ENCODE results near the gene OR5AC2.
A peak's percentile ranks its signal among the peaks of the same experiment; 100 is the strongest.

Gene OR5AC2, protein sequence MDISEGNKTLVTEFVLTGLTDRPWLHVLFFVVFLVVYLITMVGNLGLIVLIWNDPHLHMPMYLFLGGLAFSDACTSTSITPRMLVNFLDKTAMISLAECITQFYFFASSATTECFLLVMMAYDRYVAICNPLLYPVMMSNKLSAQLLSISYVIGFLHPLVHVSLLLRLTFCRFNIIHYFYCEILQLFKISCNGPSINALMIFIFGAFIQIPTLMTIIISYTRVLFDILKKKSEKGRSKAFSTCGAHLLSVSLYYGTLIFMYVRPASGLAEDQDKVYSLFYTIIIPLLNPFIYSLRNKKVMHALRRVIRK

DNA sequence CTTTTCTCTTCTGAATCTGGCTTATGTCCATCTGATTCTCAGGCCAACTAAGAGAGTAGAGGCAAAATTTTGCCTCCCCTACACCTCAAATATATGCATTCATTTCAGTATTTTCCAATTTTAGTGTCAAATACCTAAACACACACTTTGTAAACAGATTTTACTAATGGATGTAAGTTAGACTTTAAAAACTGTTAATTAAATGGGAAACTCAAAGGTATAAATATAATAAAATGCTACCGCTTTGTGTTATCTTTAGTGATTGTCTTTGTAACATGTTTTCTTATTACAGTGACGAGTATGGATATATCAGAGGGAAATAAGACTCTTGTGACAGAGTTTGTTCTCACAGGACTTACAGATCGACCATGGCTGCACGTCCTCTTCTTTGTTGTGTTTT, at the start of gene OR5AC2:
Gene OR5AC2 (plus strand): TSS at position 301 of the 400 bp plus-strand sequence. CDS start 0 bp downstream, at position 301.
- no peak for DNase-seq

DNA sequence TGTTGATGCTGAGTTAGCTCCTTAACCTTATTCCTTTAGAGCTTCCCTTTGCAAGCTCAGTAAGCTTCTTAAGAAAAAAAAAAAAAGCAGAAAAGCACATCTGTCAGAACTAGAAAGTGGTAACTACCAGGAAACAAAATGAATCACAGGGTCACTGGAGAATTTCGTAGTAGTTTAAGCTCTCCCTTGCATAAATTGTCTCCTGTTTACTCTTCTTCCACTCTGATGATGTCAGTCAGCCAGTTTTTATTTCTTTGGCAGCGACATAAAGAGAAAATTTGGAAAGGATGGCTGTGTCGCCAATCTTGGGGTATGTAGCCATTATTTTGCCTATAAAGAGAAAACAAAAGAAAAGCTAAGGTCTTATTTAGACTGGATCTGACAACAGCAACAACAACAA, 48.7 kb upstream of the OR5AC2 start:
- no peak for DNase-seq

DNA sequence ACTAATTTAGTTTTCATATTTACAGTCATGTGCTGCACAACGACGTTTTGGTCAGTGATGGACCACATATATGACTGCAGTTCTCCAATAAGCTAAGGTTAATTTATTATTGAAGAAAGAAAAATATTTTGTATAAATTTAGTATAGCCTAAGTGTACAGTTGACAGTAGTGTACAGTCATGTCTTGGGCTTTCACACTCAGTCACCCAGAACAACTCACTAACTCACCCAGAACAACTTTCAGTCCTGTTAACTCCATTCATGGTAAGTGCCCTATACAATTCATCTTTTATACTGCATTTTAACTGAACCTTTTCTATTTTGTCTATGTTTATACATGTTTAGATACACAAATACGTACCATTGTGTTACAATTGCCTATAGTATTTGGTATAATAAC, 48.1 kb upstream of the OR5AC2 start:
- no peak for DNase-seq

DNA sequence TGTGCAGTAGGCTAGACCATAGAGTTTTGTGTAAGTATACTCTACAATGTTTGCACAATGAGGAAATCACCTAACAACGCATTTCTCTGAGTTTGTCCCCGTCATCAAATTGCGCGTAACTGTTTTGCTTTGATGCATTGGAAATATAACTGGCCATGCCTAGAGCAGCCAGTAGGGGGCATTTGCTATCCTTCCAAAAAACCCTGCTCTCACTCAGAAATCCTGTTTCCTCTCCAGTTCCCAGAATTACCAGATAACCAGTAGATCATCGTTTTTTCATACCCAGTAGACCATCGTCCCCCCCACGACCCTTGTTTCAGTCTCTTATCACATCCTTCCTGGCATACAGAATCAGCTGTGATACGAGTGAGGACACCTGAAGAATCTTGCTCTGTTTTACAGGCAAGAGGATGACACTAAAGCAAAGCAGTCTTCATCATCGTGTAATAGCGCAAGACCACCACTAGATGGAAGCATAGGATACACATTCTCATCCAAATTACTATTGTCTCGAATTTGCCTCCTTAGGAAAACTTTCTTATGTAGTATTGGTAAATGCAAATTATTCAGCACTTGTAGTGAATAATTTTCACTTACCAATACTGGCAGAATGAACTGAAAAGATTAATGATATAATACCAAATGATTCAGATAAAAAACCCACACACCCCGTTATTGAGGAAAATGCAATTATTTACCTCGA, 47.5 kb upstream of the OR5AC2 start:
- DNase-seq: peak; percentile 86

DNA sequence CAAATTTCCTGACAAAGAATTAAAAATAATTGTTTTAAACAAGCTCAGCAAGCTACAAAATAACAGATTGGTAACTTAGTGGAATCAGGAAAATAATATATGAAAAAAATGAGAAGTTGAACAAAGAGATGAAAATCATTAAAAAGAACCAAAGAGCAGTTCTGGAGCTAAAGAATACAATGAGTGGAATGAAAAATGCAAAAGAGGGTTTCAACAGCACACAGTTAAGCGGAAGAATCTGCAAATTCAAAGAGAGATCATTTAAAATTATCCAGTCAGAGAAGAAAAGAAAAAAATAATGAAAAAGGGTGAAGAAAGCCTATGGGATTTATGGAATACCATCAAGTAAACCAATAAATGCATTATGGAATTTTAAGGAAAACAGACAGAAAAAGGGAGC, 45.6 kb upstream of the OR5AC2 start:
- DNase-seq: no peak

DNA sequence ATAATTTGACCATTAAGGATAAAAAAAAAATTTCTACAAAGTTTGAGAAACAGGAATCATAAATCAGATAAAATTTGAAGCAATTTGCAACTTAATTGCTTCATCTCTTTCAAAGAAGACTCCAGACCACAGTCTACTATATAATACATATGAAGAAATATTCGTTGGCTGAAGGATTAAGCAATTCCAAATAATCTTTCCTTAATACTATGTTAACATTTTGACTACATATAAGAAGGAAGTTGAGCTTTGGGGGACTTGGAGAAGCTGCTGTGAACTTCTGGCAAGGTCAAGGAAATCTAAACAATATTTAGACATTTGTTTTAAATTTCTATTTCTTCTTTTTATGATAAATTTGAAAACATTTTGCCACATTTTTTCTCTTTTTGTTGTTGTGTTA, 38.4 kb upstream of the OR5AC2 start:
- no peak for DNase-seq

DNA sequence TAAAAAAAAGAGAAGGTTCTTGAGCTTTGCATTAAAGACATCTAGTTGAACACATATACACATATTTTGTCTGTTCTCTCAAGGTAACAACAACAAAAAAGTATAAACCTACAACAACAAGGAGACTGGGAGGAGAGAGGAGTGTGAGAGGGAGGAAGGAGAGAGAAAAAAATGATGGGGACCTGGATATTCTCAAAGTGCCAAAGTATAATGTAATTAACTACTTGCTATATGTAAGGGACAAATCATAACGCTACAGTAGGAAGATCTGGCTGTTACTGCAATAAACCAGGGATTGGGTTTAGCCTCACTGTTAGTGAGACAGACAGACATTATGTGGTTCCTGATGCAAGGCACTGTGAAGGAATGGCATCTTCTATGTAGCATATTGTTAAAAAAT, 37.7 kb upstream of the OR5AC2 start:
- no peak for DNase-seq

DNA sequence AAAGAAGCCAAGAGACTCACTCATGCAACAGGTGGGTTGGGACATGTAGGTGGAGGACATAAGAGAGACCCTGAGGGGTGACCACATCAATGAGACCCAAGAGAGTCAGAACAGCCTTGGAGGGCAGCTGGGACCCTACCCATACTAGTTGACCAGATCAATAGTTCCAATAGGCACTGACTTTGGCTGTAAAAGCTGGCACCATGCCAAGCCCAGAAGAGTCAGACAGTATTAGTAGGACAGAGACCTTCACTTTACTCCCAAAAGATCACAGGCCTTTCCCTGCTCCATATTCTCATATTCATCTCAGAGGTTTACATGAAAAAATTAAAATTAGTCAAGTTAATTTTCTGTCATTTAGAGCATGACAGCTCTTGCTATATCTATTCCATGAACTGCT, 30.9 kb upstream of the OR5AC2 start:
- no peak for DNase-seq

DNA sequence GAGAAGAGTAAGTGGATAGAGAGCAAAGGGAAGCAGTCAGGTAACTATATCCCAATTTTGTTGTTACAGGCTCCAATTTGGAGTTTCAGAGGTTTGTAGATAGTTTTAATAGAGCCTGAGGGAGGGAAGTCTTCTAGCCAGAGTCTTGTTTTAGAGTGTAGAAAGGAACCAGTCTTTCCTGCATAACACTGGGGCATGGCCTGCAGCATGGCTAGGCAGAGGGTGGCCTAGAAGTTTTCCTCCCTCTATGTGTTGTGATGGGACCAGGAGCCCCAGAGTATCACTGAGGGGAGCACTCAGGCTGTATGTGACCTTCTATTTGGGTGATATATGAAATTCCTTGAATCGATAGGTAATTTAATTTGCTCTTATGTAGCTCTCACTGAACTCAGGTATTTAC, 29.3 kb upstream of the OR5AC2 start:
- DNase-seq: no peak

DNA sequence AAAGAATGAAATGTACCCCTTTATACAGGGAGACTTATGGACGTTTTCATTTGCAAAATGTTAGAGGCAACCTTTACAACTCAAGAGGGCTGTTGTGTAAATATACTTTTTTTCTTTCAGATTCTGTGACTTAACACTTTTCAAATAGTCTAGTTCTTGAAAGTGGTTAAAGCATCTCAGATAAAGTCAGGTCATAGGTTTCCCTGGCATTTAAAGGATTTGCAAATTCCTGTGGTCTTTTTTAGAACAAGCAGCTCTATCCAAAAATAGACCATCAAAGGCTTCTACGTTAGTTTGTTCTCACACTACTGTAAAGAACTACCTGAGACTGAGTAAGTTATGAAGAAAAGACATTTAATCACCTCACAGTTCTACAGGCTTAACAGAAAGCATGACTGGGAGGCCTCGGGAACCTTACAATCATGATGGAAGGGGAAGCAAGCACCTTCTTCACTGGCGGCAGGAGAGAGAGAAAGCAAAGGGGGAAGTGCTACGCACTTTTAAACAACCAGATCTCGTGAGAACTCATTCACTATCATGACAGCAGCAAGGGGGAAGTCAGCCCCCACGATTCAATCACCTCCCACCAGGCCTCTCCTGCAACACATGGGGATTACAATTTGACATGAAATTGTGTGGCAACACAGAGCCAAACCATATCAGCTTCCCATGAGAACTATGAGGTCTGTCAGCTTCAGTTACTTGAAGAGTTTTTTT, 28.6 kb upstream of the OR5AC2 start:
- DNase-seq: peak; percentile 9

DNA sequence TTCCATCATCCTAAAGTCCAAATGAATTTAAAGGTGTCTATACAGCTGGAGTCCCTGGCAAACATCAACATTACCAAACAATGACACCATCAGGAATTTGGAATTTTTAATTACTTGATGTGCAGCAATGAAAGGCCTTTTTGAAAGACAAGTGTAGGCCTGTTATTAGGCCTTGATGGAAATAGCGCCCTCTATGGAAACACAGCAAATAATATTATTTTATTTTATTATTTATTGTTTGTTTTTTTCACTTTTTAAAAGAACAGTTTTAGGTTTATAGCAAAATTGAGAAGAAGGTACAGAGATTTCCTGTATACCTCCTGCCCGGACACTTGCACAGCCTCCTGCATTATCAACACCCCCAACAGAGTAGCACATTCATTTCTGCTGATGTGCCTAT, 18.1 kb upstream of the OR5AC2 start:
- DNase-seq: no peak

DNA sequence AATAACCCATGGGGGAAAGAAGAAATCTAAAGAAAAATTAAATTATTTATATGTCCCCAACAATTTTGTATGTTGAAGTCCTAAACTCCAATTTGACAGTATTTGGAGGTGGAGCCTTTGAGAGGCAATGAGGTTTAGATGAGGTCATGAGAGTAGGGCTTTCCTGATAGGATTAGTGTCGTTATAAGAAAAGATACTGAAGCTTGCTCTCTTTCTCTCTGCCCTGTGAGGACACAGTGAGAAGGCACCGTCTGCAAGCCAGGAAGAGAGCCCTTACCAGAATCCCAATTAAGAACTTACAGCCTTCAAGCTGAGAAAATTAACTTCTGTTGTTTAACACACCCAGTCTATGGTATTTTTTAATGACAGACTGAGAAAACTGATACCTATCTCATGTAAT, 16.1 kb upstream of the OR5AC2 start:
- DNase-seq: no peak

DNA sequence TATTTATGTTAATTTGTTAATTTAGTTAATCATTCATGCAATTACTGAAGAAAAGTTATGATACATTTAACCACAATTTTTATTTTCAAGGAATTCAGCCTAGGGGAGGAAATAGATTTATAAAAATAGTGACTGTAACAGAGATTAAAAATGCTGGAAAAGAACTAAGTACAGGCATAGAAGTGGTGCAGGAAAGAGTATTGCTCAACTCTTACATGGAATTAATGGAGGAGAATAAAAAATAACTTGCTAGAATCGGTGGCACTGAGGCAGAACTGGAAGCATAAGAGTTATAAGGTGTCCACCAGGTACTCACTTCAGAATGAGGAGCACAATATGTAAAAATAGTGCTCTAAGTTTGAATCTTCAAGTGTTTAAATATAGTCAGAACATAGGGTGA, 13.5 kb upstream of the OR5AC2 start:
- DNase-seq: no peak

DNA sequence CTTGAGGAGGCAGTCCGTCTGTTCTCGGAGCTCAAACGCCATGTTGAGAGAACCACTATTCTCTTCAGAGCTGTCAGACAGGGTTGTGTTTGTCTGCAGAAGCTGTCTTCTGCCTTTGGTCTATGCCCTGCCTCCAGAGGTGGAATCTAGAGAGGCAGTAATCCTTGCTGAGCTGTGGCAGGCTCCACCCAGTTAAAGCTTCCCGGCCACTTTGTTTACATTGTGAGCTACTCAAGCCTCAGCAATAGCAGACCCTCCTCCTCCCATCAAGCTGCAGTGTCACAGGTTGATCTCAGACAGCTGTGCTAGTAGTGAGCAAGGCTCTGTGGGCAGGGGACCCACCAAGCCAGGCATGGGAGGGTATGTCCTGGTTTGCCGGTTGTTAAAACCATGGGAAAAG, 8.9 kb downstream of the OR5AC2 start:
- no peak for DNase-seq

DNA sequence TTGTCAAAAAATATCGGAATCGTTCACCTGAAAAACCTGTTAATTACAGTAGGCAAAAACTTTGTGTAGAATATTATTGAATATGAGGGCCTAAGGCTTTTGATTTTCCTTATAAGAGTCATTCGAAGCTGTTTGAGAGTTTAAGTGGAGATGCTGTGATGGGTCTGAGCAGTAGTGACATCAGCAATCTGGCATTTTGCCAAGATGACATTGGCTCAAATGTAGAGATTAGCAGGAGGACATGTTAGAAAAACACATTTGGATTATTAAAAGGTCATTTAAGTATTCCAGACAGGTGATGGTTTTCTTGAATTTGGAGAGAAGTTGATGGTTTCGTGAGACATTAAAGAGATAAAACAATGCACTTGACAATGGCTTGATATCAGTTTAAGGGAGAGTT, 12.9 kb downstream of the OR5AC2 start:
- DNase-seq: no peak

DNA sequence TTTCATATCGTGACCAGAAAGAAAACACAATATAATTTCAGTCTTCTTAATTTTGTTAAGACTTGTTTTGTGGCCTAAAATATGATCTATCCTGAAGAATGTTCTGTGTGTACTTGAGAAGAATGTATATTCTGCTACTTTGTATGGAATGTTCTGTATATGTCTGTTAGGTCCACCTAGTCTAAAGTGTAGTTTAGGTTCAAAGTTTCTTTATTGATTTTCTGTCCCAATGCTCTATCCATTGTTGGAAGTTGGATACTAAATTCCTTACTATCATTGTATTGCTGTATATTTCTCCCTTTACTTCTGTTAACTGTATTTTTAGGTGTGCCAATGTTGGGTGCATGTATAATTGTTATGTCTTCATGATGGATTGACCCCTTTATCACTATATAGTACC, 21.2 kb downstream of the OR5AC2 start:
- no peak for DNase-seq

DNA sequence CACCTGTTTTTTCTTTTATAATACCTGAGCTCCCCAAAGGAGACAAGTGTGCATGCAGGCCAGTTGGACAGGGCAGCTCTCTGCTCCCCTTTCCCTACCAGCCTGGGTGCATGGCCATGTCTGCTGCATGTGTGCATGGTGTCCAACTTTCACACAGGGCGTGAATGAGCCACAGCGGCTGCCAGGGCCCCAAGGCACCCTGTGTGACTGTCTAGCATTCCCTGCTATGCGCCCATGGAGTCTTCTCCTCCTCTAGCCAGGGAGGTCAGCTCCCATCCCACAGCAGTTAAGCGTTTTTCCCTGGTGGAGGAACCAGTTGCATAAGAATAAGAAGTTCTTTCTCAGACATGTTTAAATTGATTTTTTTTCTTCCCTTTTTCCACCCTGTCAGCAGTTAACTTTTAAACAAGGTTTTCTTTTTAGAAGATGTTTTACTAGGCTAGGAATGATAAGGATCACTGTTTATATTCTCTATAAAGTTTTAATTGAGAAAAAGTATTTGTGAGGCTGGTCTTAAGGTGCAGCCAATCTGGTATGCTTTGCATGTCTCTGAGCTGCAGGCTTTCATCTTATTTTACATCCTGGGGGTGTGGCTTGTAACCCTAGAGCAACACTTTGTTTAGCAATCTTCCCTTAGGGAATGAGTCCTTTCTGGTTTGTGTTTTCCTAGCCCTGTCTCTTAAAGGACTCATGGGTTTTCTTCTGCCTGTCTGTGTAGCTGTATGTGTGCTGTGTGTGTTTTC, 23.0 kb downstream of the OR5AC2 start:
- no peak for DNase-seq

DNA sequence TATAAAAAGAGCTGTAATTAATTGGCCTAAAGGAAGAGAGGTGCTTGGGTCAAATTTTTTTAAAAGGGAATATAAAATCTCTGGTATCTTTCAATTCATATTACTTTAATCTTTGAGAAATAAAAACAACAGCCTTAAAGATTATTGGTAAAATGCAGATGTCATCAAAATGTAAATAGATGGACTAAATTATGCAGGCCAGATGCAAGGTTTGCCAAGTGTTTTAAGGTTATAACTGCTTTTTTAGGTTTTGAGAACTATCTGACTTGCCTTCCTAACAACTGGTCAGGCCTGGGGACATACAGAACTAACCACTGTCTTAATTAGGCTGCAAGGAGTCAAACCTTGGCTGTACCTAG, 23.6 kb downstream of the OR5AC2 start:
- DNase-seq: no peak

DNA sequence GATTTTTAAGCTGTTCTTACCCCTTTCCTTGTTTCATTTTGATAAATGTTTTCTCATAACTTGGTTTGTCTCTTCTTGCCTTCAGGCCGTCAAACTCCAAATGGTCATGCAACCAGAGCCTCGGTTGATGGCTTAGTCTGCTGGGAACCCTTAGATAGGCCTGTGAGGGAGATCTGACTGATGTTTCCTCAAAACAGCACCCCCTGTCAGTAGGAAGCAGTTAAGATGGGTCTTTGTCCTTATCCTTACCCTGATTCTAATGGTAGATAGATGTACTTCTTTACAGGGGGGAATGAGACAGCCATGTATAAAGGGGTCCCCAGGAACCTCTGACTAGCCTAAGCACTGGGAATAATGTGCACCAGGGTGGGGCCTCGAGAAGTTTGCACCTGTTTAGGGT, 27.3 kb downstream of the OR5AC2 start:
- DNase-seq: no peak

DNA sequence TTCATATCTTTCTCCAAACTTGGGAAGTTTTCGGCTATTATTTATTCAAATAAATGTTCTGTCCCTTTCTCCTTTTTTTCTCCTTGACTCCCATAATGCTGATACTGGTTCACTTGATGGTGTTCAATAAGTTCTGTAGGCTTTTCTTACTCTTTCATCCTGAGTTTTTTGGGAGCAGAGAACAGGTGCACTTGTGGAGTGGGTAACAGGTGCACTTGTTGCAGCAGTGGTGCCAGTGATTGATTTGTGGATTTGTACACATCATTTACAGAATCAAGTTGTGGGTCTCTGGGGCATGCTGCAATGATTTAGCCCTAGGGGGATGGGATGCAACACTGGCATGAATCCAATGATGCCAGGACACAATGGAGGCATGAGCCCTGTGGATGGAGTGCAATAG, 28.7 kb downstream of the OR5AC2 start:
- DNase-seq: no peak

DNA sequence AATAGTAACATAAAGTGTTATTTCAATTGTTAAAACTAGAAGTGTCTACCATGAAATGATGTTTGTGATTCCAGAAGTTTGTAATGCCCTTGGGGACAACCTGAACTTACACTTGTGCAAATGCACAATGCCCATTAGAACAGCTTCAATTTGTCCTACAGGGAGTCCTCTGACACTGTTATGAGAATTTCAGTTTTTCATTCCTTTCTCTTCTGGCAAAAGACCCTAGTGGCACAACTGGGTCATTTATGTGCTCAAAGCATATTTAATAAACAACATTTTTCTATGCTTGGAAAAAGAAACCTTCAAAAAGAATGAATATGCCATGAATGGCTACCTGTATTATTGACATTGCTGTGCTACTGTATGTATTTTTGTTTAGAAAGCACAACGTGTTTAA, 43.4 kb downstream of the OR5AC2 start, which contains the start of gene OR5H1:
Gene OR5H1 (plus strand): TSS at position 301 of the 400 bp plus-strand sequence. CDS start 1,977 bp downstream, outside the sequence.
- DNase-seq: no peak

DNA sequence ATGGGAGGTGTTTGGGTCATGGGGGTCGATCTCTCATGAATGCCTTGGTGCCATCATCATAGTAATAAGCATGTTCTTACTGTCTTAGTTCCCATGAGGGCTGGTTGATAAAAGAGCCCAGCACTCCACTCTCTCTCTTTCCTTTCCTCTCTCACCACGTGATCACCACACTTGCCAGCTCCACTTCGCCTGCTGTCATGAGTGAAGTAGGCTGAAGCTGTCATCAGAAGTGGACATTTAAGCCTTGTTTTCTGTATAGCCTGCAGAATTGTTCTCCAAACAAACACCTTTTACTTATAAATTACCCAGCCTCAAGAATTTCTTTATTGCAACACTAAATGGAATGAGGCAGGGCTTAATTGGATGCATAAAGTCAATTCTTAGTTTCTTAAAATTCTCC, 49.7 kb downstream of the OR5AC2 start:
- no peak for DNase-seq

Measured in hematopoietic multipotent progenitor cell treated with erythropoietin and hydrocortisone succinate and interleukin-3 and kit ligand, for 8 days (in vitro differentiated cells).